ENCODE measurements around the gene BMPER. TPM values are rescaled to one million over a fixed set of nuclear protein-coding genes. Genes with fewer than 3 reads are reported as not detected.

Gene BMPER
- polyA plus RNA-seq, 1 of the 3 experiments (the other 2 are of a cell fraction) = 20.0 TPM

- 60% methylated on average over 2 of the region's 2 CpGs for WGBS (ENCODE audit: low lambda C conversion rate)
- ChIA-PET POLR2A (no interaction called here), CTCF (interaction anchor here (0.6 to 1.7 kb wide), 2 partner anchors 28 to 290 kb away, joined by 3 to 4 read pairs; no protein-coding TSS in a partner anchor)
- Histone ChIP-seq H3K36me3 (replicated peaks in 1 of 2; ENCODE audit: control insufficient read depth in 1 of 2, insufficient read depth in 2 of 2, low read length in 1 of 2) (no peaks in the 10 kb centered on the region), H3K27me3 (ENCODE audit: insufficient read depth) (no peaks in the 10 kb centered on the region), H3K9me3 (no peaks in the 10 kb centered on the region), H3F3A (replicated peaks; ENCODE audit: insufficient read depth) (peaks cover 13% of the 10 kb centered on the region), H3K27ac (ENCODE audit: low read depth in 2 of 2, low read length in 1 of 2) (no peak overlapping the region), H3K79me2 (ENCODE audit: insufficient read depth) (no peaks in the 10 kb centered on the region), H3K9ac (no peak overlapping the region), H4K20me1 (ENCODE audit: insufficient read depth) (no peaks in the 10 kb centered on the region), H2AFZ (ENCODE audit: low read depth) (no peak overlapping the region), H3K9me2 (no peaks in the 10 kb centered on the region), H3K4me2 (no peak overlapping the region), H3K4me1 (ENCODE audit: control insufficient read depth in 1 of 2, insufficient read depth in 2 of 2, low read depth in 1 of 2, low read length in 1 of 2) (peaks cover 4 to 26% of the 10 kb centered on the region in 2 experiments), H3K4me3 (ENCODE audit: low read depth in 2 of 2, low read length in 1 of 2) (no peak overlapping the region)
- DNase-seq = no peak
- TF ChIP-seq YY1 (IDR thresholded peaks at IDR 0.05; ENCODE audit: low read depth) (no peak), SIN3A (IDR thresholded peaks at IDR 0.05; ENCODE audit: borderline replicate concordance, low read depth, low read length) (no peak), CHD2 (IDR thresholded peaks at IDR 0.05; ENCODE audit: low read length, partially characterized antibody) (no peak), RCOR1 (IDR thresholded peaks at IDR 0.05; ENCODE audit: low read length) (no peak), NFIC (IDR thresholded peaks at IDR 0.05; ENCODE audit: borderline replicate concordance) (no peak), FOXM1 (IDR thresholded peaks at IDR 0.05; ENCODE audit: low read depth) (no peak), ELF1 (IDR thresholded peaks at IDR 0.05) (no peak), EP300 (IDR thresholded peaks at IDR 0.05; ENCODE audit: borderline replicate concordance in 1 of 2, low read depth in 1 of 2, low read length in 1 of 2) (no peak), TAF1 (IDR thresholded peaks at IDR 0.05; ENCODE audit: borderline replicate concordance, low read depth, low read length) (no peak), ZBTB33 (IDR thresholded peaks at IDR 0.05; ENCODE audit: borderline replicate concordance, low read depth) (no peak)
- TF ChIP-seq, protein P1, sequence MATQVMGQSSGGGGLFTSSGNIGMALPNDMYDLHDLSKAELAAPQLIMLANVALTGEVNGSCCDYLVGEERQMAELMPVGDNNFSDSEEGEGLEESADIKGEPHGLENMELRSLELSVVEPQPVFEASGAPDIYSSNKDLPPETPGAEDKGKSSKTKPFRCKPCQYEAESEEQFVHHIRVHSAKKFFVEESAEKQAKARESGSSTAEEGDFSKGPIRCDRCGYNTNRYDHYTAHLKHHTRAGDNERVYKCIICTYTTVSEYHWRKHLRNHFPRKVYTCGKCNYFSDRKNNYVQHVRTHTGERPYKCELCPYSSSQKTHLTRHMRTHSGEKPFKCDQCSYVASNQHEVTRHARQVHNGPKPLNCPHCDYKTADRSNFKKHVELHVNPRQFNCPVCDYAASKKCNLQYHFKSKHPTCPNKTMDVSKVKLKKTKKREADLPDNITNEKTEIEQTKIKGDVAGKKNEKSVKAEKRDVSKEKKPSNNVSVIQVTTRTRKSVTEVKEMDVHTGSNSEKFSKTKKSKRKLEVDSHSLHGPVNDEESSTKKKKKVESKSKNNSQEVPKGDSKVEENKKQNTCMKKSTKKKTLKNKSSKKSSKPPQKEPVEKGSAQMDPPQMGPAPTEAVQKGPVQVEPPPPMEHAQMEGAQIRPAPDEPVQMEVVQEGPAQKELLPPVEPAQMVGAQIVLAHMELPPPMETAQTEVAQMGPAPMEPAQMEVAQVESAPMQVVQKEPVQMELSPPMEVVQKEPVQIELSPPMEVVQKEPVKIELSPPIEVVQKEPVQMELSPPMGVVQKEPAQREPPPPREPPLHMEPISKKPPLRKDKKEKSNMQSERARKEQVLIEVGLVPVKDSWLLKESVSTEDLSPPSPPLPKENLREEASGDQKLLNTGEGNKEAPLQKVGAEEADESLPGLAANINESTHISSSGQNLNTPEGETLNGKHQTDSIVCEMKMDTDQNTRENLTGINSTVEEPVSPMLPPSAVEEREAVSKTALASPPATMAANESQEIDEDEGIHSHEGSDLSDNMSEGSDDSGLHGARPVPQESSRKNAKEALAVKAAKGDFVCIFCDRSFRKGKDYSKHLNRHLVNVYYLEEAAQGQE (IDR thresholded peaks at IDR 0.05; ENCODE audit: low read depth, low read length) = no peak
- TF ChIP-seq, protein P2, sequence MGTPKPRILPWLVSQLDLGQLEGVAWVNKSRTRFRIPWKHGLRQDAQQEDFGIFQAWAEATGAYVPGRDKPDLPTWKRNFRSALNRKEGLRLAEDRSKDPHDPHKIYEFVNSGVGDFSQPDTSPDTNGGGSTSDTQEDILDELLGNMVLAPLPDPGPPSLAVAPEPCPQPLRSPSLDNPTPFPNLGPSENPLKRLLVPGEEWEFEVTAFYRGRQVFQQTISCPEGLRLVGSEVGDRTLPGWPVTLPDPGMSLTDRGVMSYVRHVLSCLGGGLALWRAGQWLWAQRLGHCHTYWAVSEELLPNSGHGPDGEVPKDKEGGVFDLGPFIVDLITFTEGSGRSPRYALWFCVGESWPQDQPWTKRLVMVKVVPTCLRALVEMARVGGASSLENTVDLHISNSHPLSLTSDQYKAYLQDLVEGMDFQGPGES (IDR thresholded peaks at IDR 0.05; ENCODE audit: low read depth, low read length) = no peak
Observed at GRCh38 chr7:34138483-34138882, 233.1 kb downstream of the BMPER start.
